MG63 (cell line): ENCODE data around the gene NDUFV1. TPM values are rescaled to one million over a fixed set of nuclear protein-coding genes. Genes with fewer than 3 reads are reported as not detected.
"Not testable (repeated sequence)": the region's sequence is repeated elsewhere in the genome, so short reads cannot be mapped to it uniquely, and the experiment has no call there.

Experiments used
- DNase-seq: peaks from one replicate; pipeline ENCODE4 v3.0.0-alpha.2; 2020
- H3K27me3 ChIP-seq: fragments of 250-450 bp; sonication (Bioruptor Pico); 2 replicates; pipeline ENCODE4 v1.5.1; 2020; ENCODE audit warnings: mild to moderate bottlenecking, moderate library complexity
- H3K36me3 ChIP-seq: fragments of 250-450 bp; sonication (Bioruptor Pico); 2 replicates; pipeline ENCODE4 v1.5.1; 2020; ENCODE audit warnings: mild to moderate bottlenecking, moderate library complexity
- H3K4me3 ChIP-seq: fragments of 250-450 bp; sonication (Bioruptor Pico); 2 replicates; pipeline ENCODE4 v1.5.1; 2020; ENCODE audit warnings: mild to moderate bottlenecking, moderate library complexity
- H3K9me3 ChIP-seq: fragments of 250-450 bp; sonication (Bioruptor Pico); 2 replicates; pipeline ENCODE4 v1.5.1; 2020; ENCODE audit warnings: mild to moderate bottlenecking, moderate library complexity
- total RNA-seq: library from RNA; depleted of rRNA; stranded (reverse); fragments of >200 nt; shearing (Covaris generic); gene quantifications from 2 replicates; pipeline ENCODE4 v1.2.3, GENCODE V29; 2014; ENCODE audit warnings: low replicate concordance

The NDUFV1 gene
- total RNA-seq, 1 experiment from 2014 or later, result 274 TPM

DNA sequence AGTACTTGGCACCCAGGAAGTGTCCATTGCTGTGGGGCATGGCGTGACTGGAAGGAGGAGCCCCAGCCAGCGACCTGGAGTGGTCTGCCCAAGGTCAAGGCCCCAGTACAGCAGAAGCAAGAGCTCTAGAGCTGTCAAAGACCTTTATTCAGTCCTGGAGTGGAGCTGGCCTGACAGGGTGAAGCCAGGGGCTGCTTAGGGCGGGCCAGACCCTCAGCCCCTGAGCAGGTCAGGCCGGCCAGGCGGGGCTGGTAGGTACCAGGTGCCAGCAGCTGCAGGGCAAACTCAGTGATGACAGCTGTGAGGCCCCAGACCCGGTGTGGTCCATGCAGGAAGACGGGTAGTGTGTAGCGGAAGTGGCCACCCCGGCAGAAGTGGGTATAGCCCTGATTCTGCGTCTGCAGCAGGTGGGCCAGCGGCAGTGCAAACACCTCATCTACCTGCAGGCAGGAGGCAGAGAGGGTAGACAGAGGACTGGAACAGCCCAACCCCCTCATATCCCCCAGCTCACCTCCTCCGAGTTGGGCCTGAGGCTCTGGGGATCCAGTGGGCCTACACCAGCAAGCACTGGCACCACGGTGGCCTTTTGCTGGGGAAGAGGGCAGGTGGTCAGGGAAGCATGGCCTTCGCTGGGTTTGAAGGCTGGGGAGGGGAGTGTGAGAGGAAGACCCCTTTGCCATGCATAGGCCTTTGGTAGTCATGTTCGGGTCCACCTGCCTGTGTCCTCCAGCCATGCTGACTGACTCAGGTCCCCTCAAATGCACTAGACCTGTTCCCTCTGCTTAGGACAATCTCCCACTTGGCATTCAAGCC, 21.3 kb downstream of the NDUFV1 start:
- H3K4me3 ChIP-seq, result no peak overlapping the region
- no peaks in the 10 kb centered on the region for H3K9me3 ChIP-seq
- no peaks in the 10 kb centered on the region for H3K27me3 ChIP-seq
- no peak for DNase-seq
- no peaks in the 10 kb centered on the region for H3K36me3 ChIP-seq

DNA sequence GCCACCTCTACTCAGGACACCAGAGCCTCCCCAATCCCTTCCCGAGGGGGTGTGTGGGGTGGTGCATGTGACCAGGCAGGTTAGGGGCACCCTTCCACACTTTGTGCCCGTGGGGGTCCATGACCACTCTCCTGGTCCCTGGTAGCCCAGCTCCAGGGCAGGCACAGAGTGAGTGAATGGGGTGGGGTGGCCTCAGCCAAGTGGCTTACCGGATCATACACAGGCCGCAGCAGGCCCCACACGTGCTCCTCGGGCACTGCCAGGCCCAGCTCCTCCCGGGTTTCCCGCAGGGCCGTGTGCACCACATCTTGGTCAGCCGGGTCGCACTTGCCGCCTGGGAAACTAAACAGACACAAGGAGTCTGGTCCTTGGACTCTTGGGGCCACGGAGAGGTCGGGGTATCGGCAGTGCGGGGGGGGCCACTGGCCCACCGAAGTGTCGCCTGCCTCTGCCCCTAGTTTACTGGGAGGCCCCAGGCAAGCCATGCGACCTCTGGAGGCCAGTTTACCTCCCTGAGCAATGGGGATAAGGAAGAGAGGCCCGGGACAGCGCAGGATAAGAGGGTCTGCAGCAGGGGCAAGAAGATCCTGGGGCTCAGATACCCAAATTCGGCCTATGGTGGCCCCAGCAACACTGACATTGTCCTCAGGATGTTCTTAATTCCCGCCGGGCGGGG, 22.1 kb downstream of the NDUFV1 start:
- DNase-seq, result no peak
- H3K4me3 ChIP-seq, result peak overlapping the region; percentile 79
- H3K9me3 ChIP-seq, result no peaks in the 10 kb centered on the region
- no peaks in the 10 kb centered on the region for H3K36me3 ChIP-seq
- no peaks in the 10 kb centered on the region for H3K27me3 ChIP-seq

- H3K27me3 ChIP-seq, result no peaks in the 10 kb centered on the region
- H3K36me3 ChIP-seq, result no peaks in the 10 kb centered on the region
- peak; percentile 80 for DNase-seq
- no peaks in the 10 kb centered on the region for H3K9me3 ChIP-seq
- H3K4me3 ChIP-seq, result peak within 1 kb of the TSS; percentile 79
Observed at GRCh38 chr11:67629386-67630227, 22.9 kb downstream of the NDUFV1 start, which contains the start of gene NUDT8. NUDT8 (minus strand) TSS chr11:67629937; CDS start chr11:67629911, 26 bp downstream.

DNA sequence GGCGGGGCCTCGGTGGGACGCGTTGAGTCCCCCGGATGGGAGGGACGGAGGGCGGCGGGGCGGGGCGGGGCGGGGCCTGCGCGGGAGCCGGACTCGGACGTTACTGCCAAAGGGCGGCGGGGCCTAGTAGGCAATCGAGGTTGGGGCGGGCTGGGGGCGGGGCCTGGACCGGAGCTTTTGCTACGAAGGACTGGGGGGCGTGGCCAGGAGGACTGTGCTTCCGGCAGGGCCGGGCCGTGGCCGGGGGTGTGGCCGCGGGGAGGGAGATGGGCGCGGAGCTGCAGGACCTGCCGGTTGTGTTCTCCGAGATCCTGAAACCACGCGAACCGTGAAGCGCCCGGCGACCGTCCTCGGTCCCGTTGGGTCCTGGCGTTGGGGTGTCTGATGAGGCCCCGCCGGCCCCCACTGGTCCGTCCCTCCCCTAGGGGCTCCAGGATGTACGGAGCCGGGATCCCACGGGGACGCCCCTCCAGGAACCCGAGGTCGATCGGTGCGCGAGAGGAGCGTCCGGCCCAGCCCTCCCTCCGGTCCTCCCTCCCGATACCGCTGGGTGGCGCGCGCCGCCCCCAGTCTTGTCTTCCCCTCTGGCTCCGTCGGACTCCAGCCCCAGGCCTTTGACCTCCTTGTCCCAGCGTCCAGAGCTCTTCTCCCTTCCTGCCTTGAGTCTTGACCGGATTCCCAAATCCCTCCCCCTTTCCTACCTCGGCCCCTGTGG, 23.6 kb downstream of the NDUFV1 start:
- Histone ChIP-seq H3K36me3 (no peaks in the 10 kb centered on the region), H3K27me3 (no peaks in the 10 kb centered on the region), H3K9me3 (no peaks in the 10 kb centered on the region), H3K4me3 (peak overlapping the region; percentile 79)
- peak; percentile 97 for DNase-seq

DNA sequence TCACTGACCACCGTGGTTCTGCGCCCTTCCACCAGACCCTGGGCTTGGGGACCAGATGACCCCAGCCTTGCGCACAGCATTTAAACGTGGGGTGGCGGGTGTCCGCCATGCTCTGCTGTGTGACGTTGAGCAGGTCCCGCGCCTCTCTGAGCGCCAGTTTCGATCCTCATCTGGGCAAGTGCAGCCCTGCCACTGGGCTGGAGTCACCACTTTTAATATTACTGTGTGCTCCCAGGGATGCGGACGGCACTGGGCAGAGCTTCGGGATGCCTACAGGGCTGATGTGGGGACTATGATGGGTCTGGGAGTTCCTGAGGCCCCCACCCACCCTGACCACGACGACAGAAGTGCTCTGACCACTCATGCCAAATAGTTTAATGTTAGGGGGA, 24.2 kb downstream of the NDUFV1 start:
- DNase-seq, result no peak
- H3K9me3 ChIP-seq, result no peaks in the 10 kb centered on the region
- H3K27me3 ChIP-seq, result no peaks in the 10 kb centered on the region
- no peaks in the 10 kb centered on the region for H3K36me3 ChIP-seq
- peak overlapping the region; percentile 79 for H3K4me3 ChIP-seq

GRCh38 chr11:67631411-67631810, 24.7 kb downstream of the NDUFV1 start:
- DNase-seq, result no peak
- H3K36me3 ChIP-seq, result no peaks in the 10 kb centered on the region
- no peaks in the 10 kb centered on the region for H3K9me3 ChIP-seq
- H3K4me3 ChIP-seq, result no peak overlapping the region
- no peaks in the 10 kb centered on the region for H3K27me3 ChIP-seq

- Histone ChIP-seq H3K4me3 (no peak overlapping the region), H3K36me3 (no peaks in the 10 kb centered on the region), H3K9me3 (no peaks in the 10 kb centered on the region), H3K27me3 (no peaks in the 10 kb centered on the region)
- no peak for DNase-seq
Observed at GRCh38 chr11:67631853-67632174, 25.1 kb downstream of the NDUFV1 start.

GRCh38 chr11:67632175-67632981, 25.6 kb downstream of the NDUFV1 start:
- no peak overlapping the region for H3K4me3 ChIP-seq
- DNase-seq, result no peak

GRCh38 chr11:67632982-67633755, 26.4 kb downstream of the NDUFV1 start:
- Histone ChIP-seq H3K36me3 (no peaks in the 10 kb centered on the region), H3K9me3 (no peaks in the 10 kb centered on the region), H3K4me3 (no peak overlapping the region), H3K27me3 (no peaks in the 10 kb centered on the region)
- no peak for DNase-seq

More at GRCh38 chr11:67632175-67632981, 25.6 kb downstream of the NDUFV1 start:
- Histone ChIP-seq H3K36me3 (no peaks in the 10 kb centered on the region), H3K9me3 (no peaks in the 10 kb centered on the region), H3K27me3 (no peaks in the 10 kb centered on the region)

DNA sequence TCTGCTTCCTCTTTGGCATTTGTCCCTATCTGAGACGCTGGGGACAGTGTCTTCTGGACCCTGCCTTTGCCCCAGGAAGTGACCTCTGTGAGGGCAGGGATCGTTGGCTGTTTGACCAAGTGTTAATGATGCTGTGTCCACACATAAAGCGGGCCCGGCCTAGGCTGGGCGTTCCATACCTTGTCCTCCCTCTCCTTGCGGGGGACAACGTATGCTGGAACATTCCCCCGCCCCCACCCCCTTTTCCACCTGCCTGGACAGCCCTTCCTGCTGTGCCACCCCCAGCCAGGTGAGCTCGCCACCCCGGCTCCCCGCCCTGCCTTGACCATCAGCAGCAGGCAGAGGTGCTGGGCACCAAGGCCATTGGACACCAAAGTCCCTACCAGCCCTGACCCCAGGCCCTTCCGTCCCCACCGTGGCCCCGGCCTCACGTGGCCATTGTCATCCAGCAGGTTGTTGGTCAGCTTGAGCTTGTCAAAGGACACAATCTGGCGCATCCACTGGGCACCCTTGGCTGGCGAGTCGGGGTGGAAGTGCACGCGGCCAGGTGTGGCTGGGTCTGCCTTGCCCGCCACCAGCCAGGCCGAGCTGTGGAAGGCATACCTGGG, 27.1 kb downstream of the NDUFV1 start:
- Histone ChIP-seq H3K36me3 (no peaks in the 10 kb centered on the region), H3K4me3 (no peak overlapping the region), H3K9me3 (no peaks in the 10 kb centered on the region), H3K27me3 (no peaks in the 10 kb centered on the region)
- DNase-seq, result no peak

DNA sequence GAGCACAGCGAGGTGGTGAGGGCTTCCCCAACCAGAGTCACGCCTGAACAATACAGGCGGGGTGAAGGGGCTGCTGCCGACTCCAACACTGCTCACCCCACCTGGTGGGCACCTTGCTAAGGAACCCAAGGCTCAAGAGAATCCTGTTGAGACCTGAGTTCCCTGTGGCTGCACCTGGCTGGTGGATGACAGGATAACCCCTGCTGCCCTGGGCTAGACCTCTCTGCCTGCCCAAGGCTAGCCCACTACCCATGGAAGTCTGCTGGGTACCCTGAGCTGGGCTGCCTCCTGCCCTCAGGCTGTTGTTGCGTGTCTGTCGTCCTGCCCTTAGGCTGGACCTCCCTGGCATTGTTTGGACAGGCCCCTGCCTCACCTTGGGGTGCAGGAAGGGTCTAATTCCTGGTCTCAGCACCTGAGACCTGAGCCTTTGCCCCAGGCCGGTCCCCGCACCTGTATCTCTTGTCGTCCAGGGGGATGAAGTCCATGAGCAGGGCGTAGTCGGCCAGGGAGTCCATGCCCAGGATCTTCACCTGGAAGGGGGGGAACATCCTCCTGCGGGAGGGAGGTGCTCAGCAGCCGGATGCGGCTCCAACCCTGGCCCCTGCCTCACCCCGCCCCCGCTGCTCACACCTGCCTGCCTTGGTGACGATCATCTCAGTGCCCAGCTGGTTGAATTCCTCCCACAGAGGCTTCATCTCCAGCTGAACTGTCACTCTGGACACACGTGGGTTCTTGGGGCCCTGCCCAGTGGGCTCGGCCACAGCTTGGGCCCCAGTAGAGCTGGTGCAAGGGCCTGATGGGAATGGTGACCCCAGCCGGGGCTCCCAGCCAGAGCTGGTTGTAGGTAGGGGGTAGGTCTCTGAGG, 27.9 kb downstream of the NDUFV1 start:
- no peak overlapping the region for H3K4me3 ChIP-seq
- DNase-seq, result no peak
- H3K36me3 ChIP-seq, result no peaks in the 10 kb centered on the region
- H3K9me3 ChIP-seq, result no peaks in the 10 kb centered on the region
- 0 out of 2 replicates have a peak, but pooled peaks cover 1% of the 10 kb centered on the region for H3K27me3 ChIP-seq

DNA sequence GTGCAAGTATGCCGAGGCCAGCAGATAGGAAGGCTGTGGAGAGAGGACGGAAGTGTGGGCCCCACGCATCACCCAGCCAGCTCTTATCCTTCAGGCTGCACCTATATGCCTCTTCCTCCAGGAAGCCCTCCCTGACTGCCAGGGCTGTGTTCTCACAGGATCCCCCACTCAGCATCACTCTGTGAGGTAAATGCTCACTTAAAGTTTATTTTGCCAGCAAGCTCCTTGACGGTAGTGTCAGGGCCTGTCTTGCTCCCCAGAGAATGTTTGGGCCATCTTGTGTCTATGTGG, 28.4 kb downstream of the NDUFV1 start:
- 0 out of 2 replicates have a peak, but pooled peaks cover 3% of the 10 kb centered on the region for H3K27me3 ChIP-seq
- H3K4me3 ChIP-seq, result no peak overlapping the region
- H3K36me3 ChIP-seq, result no peaks in the 10 kb centered on the region
- DNase-seq, result no peak
- H3K9me3 ChIP-seq, result no peaks in the 10 kb centered on the region

DNA sequence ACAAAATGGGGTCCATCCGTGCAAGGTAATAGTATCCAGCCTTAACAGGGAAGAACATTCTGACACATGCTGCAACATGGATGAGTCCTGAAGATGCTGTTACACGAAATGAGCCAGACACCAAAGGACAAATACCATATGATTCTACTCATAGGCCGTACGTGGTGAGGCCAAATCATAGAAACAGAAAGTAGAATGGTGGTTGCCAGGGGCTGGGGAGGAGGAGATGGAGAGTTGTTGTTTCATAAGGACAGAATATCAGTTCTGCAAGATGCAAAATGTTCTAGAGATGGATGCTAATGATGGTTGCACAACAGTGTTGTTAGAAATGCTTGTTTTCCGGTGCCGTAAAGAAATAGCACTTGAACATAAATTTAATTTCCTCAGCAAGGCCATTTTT, 30.2 kb downstream of the NDUFV1 start:
- H3K36me3 ChIP-seq, result no peaks in the 10 kb centered on the region
- no peak for DNase-seq
- H3K9me3 ChIP-seq, result no peaks in the 10 kb centered on the region
- H3K4me3 ChIP-seq, result no peak overlapping the region
- 0 out of 2 replicates have a peak, but pooled peaks cover 3% of the 10 kb centered on the region for H3K27me3 ChIP-seq

DNA sequence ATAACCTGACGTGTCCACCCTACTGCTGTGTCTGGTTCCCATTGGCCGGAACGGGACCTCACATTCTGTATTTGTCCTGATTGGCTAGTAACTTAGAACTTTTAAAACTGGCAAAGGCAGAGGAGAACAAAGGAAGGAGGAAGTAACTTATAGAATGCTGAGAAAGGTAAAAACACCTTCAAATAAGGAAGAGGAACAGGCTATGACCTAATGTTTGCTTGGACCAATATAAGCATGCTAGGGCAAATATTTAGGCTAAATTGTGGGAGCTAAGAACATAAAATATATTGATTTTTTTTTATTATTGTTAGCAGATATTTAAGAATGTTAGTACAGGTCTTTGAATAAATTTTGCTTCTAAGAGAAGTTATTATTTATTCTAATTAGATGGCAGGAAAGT, 30.7 kb downstream of the NDUFV1 start:
- H3K4me3 ChIP-seq, H3K9me3 ChIP-seq, DNase-seq, H3K27me3 ChIP-seq, H3K36me3 ChIP-seq: not testable (repeated sequence)
